Activated effector memory CD4-positive, alpha-beta T cell treated with anti-CD3 and anti-CD28 coated beads, Interleukin-2, amount 50 U/mL, for 16 hours (primary cell): ENCODE measurements around the gene RBBP8.
"Not testable (repeated sequence)": the region's sequence is repeated elsewhere in the genome, so short reads cannot be mapped to it uniquely, and the experiment has no call there.

Source experiments
- DNase-seq: peaks from one replicate; pipeline ENCODE4 v3.0.0-alpha.2; 2020

RBBP8 gene

DNA sequence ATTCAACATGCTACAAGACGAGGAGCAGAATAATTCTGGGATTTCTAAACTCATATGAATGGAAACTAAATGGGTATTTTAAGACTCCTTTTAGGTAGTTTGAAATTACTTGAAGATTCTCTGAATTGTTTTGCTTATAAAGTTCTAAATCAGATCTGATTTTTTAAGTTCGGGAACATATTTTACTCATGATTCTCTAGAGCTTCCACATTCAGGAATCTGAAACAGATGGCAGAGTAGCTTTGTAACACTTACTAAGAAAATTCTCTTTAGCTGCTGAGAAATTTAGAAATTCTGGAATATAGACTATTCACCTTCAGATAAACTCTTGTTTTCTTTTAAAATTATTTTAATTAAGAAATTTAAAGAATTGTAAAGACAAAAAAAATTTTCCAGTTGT, 13.7 kb downstream of the RBBP8 start:
- DNase-seq: no peak

DNA sequence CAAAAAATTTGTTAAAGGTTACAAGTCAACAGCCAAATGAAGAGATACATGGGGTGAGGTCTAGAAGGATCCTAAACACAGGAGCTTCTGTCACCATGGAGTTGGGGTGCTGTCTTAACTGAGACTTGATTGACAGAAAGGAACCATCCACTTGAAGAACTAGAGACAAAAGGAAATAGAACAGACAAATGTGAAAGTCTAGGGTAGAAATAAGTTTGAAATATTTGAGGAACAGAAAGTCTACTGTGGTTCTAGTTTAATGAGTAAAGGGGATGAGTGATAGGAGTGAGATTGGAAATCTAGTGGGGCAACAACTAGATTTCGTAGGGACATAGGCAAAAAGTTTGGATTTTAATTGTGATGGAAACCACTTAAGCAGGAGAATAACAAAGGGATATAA, 18.7 kb downstream of the RBBP8 start:
- no peak for DNase-seq

DNA sequence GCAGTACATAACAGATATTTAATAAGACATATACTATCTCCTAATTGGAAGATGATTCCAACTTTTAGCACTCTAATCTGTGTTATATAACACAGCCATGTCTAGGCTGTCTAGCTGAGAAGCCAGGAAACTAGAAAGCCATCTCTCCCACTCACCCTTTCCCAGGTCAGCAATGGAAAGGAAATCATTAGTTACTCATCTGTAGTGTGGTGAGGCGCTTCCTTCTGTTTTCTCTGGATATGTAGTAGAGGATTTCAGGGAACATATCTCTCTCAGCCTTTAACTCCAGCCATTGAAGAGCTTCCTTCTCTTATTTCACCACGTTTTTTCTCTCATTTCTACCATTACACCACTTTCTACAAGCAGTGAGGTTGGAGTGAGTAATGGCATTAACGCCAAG, 19.4 kb downstream of the RBBP8 start:
- DNase-seq: no peak

DNA sequence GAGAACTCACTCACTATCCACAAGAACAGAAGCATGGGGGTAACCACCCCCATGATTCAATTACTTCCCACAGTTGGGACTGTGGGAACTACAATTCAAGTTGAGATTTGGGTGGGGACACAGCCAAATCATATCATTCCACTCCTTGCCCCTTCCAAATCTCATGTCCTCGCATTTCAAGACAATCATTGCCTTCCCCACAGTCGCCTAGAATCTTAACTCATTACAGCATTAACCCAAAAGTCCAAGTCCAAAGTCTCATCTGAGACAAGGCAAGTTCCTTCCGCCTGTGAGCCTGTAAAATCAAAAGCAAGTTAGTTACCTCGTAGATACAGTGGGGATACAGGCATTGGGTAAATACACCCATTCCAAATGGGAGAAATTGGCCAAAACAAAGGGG, 20.9 kb downstream of the RBBP8 start:
- DNase-seq: not testable (repeated sequence)

DNA sequence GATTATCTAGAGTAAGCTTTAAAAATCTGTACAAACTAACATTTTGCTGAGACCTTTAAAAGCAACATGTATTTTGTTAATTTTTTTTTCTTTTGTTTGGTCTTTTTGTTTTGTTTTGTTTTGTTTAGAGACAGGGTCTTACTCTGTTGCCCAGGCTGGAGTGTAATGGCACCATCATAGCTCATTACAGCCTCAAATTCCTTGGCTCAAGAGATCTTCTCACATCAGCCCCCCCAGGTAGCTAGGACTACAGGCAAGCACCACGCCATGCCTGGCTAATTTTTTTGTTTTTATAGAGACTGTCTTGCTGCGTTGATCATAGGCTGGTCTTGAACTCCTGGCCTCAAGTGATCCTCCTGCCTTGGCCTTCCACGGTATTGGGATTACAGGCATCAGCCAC, 23.1 kb downstream of the RBBP8 start:
- DNase-seq: no peak

GRCh38 chr18:22961156-22961555, 28.0 kb downstream of the RBBP8 start:
- DNase-seq: no peak

- DNase-seq: no peak
These were observed 28.9 kb downstream of the RBBP8 start for GRCh38 chr18:22962004-22962403.

DNA sequence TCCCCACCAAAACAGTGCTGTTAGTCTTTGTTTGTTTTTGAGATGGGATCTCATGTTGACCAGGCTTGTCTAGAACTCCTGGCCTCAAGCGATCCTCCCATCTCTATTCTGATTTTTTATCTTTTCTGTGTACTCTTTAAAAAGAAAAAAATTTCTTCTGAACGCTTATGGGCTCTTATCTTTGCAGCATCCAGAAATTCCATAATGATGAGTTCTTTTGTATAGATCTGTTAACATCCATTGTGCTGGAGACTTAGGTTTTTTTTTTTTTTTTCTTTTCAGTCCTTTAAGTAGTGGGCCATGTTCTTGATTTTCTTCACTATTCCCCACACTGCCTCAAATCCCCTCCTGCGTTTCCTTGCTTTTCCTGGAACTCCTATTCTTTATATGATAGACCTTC, 31.0 kb downstream of the RBBP8 start:
- DNase-seq: no peak

DNA sequence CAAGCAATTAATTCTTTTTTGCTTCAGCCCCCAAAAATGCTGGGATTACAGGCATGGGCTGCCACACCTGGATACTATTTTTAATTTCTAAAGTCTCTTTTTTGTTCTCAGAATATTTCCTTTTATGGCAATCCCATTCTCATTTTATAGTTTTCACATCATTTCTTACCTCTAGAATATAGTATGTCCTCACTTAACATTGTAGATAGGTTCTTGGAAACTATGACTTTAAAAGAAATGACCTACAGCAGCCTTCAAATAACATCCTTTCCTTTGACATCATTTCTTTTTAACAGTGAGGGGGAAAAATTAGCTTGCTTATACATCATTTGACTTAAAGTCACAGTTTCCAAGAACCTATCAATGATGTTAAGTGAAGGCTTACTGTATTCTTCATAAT, 31.6 kb downstream of the RBBP8 start:
- DNase-seq: no peak

DNA sequence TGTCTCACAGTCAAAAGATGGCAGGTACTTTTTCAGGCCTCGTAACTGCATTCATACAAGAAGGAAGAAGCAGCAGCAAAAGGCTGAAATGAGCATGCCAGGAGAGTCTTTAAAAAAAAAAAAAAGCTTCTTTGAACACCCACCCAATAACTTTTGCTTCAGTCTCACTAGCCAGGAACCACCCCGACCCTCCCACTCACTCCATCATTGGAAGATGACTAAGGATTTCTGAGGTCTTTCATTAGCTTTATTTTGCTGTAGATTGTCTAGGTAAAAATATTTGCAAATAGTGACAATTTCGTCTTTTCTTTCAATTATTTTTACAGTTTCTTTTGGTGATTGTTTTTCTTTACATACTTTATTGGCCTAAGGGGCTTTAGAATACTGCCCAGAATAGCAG, 37.9 kb downstream of the RBBP8 start:
- no peak for DNase-seq

GRCh38 chr18:22974001-22974400, 40.9 kb downstream of the RBBP8 start:
- no peak for DNase-seq

GRCh38 chr18:22974707-22975106, 41.6 kb downstream of the RBBP8 start:
- DNase-seq: no peak

- no peak for DNase-seq
These were observed 42.4 kb downstream of the RBBP8 start for GRCh38 chr18:22975508-22975907.

DNA sequence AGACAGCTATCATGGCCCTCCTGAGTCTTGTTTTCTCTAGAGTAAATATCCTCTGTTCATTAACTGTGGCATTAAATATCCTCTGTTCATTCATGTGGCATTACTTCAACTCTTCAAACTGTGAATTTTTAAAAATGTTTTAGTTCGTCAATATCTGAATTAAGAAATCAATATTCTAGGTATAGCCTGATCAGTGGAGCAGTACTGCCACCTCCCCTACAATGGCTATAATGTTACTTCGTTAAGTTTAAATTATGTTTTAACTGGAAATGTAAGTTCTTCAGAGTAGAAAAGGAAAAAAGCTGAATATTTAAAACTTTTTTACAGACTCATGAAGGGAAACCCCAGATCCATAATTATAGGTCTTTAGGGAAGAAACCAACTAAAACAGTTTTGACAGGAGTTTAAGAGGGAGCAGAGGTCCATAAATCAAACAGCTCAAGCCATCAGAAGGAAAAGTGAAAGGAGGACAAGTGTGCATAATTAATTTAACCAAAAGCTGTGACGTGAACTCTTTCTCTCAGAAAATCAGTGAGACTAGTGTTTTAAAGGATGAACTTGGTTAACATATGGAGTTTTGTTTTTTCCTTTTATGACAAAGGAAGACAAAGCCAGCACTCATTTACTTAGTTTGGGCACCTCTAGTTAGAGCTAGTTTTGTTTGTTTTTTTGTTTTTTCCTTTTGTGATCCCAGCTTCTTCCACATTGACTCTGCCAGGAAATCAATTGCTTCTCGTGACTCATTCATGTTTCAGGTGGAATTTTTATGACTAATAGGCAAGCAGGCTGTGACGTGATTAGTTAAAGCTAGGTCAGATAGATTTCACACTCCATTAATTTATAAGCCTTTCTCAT, 44.9 kb downstream of the RBBP8 start:
- DNase-seq: no peak

DNA sequence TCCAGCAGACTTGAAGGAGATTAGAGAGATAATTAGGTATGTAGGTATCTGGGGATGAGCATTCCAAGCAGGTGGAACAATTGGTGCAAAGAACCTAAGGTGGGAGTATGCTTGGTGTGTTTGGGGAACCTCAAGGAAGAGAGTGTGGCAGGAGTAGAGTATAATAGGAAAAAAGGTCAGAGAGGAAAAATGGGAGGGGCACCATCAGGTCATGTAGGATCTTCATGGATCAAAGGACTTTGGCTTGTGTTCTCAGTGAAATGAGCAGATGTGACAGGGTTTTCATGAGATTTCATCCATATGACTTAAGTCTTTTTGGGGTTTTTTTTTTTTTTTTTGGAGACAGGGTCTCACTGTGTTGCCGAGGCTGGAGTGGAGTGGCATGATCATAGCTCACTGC, 47.3 kb downstream of the RBBP8 start:
- DNase-seq: no peak

GRCh38 chr18:22981274-22982133, 48.4 kb downstream of the RBBP8 start:
- DNase-seq: no peak

GRCh38 chr18:22983175-22983574, 50.0 kb downstream of the RBBP8 start:
- DNase-seq: no peak

GRCh38 chr18:22985250-22985649, 52.1 kb downstream of the RBBP8 start:
- no peak for DNase-seq

GRCh38 chr18:22987547-22988189, 54.5 kb downstream of the RBBP8 start:
- no peak for DNase-seq

GRCh38 chr18:22988208-22988607, 55.1 kb downstream of the RBBP8 start:
- DNase-seq: no peak

GRCh38 chr18:22998344-22998743, 65.2 kb downstream of the RBBP8 start:
- DNase-seq: no peak

- DNase-seq: no peak
These were observed 66.1 kb downstream of the RBBP8 start for GRCh38 chr18:22999212-22999611.

- no peak for DNase-seq
These were observed 66.5 kb downstream of the RBBP8 start for GRCh38 chr18:22999647-23000046.

GRCh38 chr18:23003289-23003688, 70.2 kb downstream of the RBBP8 start:
- no peak for DNase-seq
